AG08396 (cell line): Measurements from ENCODE around the gene CFAP46.
"Not testable (repeated sequence)": the region's sequence is repeated elsewhere in the genome, so short reads cannot be mapped to it uniquely, and the experiment has no call there.

Experiments
- DNase-seq: peaks from one replicate; pipeline ENCODE4 v3.0.0; 2012; ENCODE audit warnings: low spot score, mixed read lengths

CFAP46 gene

DNA sequence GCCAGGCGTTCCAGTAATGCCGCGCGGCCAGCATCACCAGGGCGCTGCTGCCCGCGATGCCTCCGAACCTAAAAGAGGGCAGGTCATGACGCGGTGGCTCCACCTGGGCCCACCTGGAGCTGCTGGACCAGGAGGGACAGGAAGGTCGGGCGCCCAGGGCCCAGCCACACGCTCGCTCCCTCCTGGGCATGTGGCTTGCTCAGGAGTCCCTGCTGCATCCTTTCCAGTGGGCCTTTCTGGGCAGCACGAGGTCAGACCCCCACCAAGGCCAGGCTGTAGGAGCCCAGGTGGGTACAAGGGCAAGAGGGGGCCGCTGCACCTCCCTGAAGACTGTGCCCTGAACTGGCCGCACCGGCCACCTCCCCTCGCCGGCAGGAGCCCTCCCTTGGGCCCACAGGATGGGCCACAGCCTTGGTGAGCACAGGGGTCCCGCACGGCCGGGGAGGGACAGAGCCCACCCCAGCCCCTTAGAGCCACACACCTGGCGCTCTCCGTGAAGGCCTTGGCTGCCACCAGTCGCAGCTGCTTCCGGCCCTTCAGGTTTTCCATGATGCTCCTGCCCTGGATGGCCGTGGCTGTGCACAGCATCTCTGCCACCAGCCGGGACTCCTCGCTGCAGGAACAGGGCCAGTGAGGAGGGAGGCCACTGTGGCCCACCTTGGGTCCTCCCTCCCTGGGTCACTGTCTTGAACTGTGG is 43.2 kb downstream of the CFAP46 start:
- no peak for DNase-seq

DNA sequence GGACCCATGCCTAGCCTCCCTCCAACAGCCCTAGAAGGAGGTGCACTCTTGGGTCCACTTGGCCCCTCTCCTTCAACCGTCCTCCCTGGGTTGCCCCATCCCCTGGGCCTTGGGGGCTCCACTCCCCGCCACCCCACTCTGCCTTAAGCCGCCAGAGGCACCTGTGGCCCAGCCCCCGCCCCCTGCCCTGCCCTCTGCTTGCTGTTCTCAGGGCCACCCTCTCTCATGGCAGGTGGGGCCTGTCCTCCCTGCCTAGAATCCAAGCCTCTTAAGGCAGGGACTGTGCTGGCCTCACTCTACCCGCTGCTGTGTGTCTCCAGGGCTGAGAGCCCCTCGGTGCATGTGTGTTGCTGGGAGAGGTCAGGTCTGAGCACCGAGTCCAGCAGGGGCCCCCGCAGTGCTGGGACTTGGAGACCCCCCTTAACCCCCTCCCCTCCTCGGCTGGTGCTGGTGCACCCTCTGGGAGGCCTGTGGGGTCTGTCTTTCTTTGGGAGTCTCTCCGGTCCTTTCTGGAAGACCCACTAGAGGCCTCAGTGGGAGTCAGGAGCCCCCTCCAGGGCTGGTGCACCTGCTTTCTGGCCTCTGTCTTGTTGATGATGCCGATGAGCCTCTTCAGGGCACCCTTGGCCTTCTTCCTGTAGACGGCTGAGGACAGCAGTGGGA is 43.8 kb downstream of the CFAP46 start:
- no peak for DNase-seq

DNA sequence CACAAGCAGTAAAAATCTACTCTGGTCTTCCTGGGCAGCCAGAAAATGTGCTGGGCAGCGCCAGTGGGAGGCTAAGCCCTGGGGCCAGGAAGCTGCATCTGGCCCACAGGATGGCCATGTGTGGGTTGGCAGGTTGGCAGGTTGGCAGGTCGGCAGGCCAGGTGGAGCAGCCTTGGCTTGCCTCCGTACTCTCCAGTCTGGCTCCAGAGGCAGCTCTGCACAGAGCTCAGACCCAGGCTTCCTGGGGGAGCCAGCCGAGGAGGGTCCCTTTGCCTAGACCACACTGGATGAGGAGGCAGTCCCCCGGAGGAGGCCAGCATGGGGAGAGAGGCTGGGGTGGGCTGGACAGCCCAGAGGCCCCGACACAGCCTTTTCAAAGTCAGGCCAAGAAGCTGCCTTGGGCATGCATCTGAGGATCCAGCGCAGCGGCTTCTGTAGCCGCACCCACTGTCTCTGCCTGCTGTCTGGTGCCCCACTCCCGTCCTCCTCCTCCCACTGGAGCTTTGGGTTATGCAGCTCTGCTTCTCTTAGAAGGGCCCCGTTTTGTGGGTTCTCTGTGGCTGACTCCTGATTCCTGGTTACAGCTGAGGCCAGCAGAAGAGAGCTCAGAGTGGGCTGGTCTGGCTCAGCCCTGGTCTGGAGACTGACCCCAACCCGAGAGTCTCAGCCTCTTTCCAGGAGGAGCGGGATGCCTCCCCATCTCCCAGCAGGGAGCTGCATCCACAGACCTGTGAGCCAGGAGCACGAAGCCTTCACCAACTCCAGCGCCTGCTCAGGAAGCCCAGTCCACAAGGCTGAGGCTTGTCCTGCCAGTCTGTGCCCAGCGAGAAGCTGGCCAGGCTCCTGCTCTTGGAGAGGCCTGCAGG is 44.6 kb downstream of the CFAP46 start:
- DNase-seq = no peak

DNA sequence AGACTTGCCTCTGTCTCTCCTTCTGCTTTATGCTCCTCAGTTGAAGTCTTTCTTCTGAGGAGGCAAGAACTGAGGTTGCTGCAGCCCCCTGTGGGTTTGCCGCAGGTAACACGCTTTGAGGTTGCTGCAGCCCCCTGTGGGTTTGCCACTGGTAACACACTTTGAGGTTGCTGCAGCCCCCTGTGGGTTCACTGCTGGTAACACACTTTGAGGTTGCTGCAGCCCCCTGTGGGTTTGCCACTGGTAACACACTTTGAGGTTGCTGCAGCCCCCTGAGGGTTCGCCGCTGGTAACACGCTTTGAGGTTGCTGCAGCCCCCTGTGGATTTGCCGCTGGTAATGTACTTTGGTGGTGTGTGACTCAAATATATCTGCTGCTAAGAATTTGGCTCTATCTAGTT is 48.6 kb downstream of the CFAP46 start:
- DNase-seq = not testable (repeated sequence)

DNA sequence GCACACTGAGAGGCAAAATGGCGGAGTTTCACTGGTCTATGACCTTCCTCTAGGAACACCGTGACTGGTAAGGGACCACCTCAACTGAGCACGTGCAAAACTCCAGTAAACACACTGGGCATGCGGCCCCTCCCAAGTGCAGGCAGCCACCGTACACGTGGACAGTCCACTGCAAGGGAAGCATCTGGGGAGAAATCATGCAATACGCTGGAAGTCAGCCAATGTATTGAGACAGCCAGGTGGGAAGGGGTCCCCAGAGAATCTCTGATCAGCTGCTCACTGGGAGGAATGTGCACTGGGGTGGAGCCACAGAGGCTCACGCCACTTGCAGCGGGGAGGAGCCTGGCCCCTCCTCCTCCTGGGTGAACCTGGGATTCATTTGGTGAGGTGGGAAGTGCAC is 49.3 kb downstream of the CFAP46 start:
- no peak for DNase-seq

DNA sequence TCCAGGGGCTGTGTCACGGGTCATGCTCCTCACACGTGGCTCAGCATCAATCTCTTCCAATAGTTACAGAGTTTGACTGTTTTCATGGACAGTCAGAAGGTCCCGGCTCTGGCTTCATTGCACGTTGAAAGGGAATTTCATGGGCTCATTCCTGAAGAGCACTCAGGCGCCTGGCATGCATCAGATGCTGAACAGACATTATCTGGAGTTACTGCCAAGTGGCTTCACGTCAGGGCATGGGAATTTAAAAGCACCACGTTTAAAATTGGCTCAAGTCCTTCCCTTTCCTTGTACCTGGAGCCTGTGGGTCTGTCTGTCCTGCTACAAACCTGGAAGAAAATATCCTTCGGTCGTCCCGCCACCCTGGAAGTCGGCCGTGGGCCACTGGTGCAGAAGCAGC is 50.4 kb downstream of the CFAP46 start:
- peak; percentile 72 for DNase-seq

DNA sequence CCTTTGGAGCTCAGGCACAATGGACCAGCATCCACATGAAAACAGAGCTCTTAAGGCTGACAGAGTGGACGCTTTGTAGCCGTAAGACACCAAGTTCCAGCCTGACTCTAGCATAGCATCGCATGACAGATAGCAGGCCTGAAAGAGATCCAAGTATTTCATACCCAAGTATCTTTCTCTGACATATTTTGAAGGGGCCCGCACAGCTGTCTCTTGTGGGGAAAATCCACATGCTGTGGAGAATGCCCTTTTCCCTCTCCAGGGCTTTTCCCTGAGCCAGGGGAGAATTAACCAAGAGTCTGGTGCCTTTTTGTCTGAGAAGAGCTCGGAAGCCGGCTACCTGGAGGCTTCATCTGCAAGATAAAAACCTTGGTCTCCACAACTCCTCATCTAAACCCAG is 51.0 kb downstream of the CFAP46 start:
- DNase-seq = no peak

DNA sequence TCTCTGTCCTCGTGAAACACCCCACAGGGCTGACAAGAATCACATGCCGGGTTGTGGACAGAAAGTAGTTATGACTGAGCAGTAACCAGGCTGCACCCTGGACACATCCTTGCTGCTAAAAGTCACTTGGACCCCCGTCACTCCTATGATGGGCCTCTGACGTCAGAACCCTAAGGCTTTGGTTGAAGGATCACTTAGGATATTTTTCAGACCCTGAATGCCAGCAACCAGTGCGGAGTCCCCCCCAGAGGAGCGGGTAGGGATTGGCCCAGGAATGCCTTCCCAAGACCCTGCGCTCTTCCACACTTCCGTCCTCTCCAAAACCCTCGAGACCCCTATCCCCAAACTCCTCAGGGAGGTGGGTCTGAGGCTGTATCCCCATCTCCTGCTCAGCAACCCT is 52.1 kb downstream of the CFAP46 start:
- no peak for DNase-seq

DNA sequence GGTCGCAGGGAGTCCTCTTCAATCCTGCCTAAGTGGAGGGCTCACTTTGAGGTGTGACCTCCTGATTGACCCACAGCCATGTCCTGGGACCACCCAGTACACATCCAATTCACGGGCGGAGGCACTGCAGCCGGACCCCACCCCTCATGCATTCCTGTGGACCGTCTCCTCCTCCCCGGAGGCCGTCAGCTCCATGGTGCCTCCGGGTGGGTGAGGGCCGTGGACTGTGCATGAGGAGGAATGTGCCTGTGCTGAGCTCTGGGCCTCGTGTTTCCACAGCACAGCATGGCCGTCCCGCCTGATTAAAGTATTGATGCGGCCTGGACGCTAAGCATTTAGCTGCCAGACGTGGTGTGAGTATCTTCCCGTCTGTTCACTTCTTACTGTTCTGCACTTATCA is 52.8 kb downstream of the CFAP46 start:
- no peak for DNase-seq

DNA sequence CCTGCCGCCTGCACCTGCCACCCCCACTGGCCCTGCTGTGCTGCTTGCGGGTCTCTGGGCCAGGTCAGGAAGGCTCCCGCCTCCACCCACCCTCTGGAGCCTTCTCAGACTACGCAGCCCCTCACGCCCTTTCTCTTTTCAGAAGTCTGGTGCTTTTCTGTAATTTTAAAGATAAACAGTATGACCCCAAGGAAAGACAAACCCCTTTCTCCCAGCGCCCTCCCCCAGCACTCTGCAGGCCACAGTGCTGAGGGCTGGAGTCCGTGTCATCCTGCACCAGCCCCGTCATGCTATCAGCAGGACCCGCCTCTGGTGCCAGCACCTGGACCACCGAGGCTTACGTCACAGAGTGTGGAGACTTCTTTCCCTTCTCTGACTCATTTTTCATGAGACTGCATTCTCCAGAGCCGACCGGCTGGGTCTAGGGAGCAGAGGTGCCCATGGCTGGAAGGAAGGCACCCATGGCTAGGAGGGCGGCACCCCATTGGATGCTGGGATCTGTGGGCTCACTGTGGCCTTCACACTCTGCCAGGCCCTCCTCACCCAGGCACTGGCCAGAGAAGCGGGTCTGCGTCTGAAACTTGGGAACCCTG is 53.4 kb downstream of the CFAP46 start:
- DNase-seq = no peak

DNA sequence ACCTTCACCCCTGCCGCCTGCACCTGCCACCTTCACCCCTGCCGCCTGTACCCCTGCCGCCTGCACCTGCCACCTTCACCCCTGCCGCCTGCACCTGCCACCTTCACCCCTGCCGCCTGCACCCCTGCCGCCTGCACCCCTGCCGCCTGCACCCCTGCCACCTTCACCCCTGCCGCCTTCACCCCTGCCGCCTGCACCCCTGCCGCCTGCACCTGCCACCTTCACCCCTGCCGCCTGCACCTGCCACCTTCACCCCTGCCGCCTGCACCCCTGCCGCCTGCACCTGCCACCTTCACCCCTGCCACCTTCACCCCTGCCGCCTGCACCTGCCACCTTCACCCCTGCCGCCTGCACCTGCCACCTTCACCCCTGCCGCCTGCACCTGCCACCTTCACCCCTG is 53.9 kb downstream of the CFAP46 start:
- not testable (repeated sequence) for DNase-seq

DNA sequence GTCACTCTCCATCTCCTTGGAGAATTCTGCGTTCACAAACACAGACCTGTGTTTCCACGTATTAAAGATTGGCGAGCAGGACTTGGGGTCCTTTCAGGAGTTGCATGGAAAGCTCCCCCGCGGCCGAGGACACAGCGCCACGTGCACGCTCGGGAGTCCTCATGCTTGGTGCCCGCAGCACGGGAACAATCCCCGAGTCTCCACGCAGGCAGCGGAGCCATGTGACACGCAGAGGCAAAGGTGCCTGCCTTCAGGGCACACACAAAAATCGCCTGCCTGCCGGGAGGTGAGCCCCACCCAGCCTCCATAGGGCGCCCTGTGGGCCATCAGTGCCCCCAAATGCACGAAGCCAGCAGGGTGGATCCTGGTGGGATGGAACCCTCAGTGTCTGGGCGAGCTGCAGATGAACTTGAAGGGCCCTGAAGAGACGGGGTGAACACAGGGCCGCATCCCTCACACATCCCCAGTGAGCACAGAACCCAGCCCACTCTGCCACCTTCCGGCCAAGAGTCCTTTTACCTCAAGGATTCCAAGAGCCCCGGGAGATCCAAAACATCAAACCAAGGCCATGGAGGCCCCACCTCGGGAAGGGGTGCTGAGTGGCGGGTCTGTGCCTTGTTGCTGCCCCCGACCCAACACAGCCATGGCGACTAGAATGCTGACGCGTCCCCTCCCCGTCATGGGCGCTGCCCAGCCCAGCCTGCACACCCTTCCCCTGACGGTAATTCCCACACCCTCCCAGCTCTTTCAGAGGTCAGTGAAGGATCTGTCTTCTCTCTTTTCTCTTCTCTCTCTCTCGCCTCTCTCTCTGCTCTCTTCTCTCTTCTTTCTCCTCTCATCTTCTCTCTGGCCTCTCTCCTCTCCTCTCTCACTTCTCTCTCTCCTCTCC is 55.9 kb downstream of the CFAP46 start:
- no peak for DNase-seq

DNA sequence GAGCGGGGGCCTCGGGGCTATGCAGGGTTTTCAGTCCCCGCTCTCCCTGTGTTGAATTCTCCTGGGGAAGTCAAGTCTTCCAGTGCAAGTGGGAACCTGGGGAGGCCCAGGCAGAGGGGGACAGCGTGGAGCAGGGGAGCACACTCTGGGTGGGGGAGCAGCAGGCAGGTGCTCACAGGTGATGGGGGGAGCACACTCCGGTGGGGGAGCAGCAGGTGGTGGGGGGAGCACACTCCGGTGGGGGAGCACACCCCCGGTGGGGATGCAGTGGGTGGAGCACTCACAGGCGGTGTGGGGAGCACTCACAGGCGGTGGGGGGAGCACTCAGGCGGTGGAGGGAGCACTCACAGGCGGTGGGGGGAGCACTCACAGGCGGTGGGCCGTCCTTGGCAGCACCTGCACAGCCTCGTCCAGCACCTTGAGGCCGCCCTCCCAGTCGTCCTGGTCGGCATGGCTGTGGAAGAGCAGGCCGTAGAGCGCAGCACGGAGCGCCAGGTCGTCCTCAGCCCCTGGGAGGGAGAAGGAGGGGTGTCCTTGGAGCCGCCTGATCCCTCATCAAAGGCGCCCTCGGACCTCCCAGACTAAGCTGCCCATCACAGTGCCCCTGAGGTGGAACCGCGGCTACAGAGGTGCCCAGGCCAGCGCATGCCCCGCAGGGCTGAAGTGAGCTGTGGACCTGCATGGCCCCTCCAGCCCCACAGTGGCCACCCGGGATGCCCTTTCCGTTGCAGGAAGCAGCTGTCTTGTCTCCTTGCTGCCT is 56.7 kb downstream of the CFAP46 start:
- no peak for DNase-seq

DNA sequence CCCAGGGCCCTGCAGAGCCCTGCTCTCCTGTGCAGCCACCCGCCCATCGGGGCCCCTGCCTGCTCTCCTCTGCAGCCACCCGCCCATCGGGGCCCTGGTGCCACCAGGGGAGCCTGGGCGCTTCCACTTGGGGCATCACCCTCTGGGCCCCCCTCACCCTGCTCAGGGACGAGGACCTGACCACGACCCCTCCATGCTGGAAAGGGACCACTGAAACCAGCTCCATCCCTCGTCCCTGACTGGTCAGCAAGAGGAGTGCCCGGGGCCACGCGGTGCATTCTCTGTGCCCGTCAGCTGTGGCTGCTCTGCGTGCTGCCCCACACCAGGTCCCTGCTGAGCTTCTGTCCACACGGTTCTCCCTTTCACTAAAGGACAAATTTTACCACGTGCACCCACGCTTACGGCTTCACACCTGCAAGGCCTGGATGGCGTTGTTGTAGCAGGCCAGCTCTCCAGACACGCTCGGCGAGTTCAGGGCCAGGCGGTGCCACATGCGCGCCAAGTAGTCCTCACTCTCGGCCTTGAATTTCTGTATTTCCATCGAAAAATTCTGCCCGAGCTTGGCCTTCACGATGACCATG is 57.6 kb downstream of the CFAP46 start:
- DNase-seq = no peak

DNA sequence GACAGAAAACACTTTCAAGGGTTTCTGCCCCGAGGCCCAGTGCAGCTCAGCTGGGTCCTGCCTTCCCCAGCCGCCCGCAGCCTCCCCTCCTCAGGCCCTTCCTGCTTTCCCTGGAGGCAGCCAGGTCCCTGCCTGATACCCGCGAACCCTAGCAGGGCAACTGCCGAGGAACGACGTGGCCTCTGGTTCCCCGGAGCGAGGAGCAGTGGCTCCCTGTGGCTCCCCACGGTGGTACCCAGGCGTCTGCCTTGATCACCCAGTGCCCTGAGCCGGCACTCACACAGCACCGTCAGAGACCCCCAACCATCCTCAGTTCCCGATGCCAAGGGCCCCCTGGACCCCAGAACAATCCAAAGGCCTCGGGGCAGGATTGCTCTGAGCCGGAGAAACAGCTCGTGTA is 58.3 kb downstream of the CFAP46 start:
- DNase-seq = no peak

DNA sequence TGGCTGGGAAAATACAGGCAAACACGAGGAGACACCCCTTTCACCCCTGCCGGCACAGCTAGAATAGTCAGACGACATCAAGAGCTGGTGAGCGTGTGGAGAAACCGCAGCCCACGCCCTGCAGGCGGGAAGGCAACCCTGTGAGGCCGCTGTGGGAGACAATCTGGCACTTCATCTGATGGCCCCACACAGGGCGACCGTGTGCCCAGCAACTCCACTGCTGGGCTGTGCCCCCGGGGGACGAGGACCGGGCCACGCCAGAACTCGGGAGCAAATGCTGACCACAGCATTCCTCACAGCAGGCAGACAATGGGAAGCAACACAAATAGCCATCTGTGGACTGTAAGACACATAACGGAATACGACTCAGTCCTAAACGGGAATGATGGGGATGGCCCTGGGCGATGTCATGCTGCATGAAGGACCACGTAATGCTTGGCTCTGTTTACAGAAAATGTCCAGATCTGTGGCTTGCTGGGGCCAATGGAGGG is 58.9 kb downstream of the CFAP46 start:
- no peak for DNase-seq

DNA sequence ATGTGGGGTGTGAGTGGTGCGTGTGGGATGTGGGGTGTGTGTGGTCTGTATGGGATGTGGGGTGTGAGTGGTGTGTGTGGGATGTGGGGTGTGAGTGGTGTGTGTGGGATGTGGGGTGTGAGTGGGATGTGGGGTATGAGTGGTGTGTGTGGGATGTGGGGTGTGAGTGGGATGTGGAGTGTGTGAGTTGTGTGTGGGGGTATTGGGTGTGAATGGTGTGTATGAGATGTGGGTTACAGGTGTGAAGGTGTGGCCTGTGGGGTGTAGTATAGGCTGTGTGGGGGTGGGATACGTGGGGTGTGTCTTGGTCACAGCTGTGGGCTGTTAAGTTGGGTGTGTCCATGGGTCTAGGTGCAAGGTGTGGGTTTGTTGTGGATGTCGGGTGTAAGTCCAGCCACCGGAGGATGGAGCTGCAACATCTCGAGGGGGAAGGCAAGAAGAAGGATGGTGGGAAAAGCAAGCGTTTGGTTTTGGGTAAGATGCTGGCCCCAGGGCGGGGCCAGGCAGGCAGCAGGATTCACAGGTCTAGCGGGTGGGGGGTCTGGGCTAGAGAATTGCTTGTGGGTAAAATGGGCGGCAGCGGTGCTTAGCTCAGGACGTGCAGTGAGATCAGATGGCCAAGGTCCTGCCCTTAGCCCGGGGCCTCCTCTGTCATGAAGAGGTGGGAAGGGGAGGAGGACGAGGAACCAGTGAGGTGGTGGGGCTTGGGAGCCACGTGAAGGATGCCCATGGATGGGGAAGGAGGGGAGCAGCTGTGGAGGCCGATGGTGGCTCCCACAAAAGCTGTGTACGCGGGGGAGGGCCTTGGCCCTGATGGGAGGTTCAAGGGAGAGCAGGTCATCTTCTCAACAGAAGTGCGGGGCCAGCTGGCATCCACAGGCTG is 60.1 kb downstream of the CFAP46 start:
- DNase-seq = no peak

DNA sequence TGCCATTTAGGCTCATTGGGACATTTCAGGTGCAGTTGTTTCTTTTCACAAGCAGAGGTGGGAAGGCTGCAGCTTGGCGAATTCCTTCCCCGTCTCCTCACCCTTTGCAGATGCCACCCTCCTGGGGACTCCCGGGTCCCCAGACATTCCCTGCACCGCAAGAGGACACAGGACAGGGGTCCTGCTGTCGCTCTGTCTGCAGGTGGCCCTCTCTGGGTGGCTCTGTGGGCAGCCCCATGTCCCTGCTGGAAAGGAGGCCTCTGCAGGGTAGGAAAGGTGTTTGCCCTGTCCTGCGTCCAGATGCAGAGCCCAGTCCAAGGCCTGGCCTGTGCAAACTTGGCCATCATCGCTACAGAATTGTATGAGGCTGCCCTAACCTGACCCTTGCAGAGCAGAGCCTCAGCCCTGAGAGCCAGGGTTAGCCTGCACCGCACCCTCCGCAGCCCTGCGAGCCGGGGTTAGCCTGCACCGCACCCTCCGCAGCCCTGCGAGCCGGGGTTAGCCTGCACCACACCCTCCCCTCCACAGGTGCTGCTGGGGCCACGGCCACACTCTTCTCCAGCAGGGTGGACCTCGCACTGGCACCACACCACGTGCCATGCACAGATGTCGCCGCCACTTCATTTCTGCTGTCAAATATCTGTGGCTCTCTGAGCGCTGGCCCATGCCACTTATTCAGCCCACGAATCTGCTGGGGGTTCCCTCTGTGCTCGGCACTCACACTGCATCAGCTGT is 61.0 kb downstream of the CFAP46 start:
- DNase-seq = no peak
